HG03135 (cell line): ENCODE results near the gene CD247.

Experiments
- ATAC-seq: cut with Tn5 transposase; IDR thresholded peaks from one replicate; pipeline ENCODE4 v1.9.1; 2021; ENCODE audit warnings: mild to moderate bottlenecking, moderate library complexity; ENCODE audit not compliant: unreplicated experiment

The CD247 gene

GRCh38 chr1:167512046-167512654 lies 6.2 kb downstream of the CD247 start:
- ATAC-seq, result no peak

GRCh38 chr1:167511374-167511986 lies 6.8 kb downstream of the CD247 start:
- ATAC-seq, result no peak

DNA sequence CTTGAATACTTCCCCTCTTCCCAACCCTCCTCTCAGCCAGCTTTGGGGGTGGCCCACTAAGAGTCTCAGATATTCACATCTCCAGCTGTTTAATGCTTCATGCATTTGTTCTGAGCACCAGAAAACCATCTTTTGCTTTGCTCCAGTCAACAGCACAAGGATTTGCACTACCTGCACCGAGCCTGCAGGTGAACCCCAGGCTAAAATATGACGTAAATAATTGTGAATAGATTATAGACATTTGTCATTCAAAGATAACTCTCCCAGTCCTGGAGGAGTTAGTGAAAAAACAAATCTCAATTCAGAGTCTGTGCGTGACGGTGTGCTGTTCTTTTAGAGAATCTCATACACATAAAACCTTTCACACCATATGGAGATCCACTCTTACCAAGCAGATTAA lies 7.4 kb downstream of the CD247 start:
- no peak for ATAC-seq

DNA sequence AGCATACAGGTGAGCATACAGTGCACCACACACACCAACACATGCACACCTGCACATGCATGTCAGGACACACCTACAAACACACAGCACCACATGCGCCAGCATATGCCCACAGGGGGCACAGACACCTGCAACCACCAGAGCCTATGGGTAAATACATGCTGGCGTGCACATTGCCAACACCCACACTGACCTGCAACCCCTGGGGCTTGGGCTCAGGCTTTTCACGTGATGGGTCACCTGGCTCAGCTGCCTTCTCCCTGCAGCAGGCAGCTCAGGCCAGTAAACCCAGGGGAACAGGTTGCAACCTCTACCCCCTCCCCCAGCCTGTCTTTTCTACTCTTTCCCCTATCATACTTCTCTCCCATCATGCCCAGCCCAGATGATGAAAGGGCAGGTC lies 8.1 kb downstream of the CD247 start:
- no peak for ATAC-seq

DNA sequence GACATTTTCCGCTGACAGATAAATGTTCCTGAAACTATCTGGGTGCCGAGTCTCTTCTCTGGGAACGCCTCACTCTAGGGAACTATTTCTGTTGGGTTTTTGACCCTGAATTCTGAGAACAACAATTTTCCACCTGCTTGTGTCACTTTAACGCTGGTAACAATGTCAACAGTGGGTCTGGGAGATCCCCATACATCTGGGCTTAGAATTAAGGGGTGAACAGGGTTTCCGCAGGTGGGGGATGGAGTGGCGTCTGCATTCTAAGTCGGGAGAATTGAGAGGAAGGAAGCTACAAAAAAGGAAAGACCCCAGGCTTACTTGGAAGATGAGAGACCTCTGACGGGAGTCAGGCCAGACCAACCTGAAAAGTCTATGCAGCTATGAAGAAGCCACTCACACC lies 8.7 kb downstream of the CD247 start:
- ATAC-seq, result no peak

DNA sequence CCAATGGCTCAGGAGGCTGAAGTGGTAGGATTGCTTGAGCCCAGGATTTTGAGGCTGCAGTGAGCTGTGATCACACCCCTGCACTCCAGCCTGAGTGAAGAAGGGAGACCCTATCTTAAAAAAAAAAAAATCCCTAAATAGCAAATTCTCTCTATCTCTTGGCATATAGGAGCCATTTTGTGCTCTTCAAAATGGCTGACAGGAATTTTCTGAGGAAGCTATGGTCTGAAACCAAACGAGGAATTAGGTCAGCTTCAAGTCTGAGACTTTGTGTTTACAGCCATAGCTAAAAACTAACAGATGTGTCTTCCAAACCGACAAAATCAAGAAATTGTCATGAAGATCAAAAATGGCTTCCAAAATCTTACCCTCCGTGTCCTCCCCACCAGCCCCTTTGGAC lies 10.6 kb downstream of the CD247 start:
- no peak for ATAC-seq

DNA sequence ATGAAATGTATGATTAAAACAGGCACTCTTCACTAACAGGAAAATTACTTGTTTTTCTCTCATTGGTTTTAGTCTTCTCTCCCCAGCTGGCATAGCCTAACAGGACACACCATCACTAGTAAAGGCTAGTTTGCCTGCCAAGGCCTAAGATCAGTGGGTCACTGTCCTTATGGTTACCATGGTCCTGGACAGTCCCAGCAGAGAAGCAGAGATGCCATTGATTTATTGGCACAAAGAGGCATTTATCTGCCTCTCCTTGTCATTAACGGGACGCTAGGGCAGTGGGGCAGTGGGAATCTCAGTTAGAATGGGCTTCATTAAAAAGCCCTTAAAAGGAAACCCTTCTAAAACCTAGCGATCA lies 13.9 kb downstream of the CD247 start:
- no peak for ATAC-seq

GRCh38 chr1:167503626-167504466 lies 14.5 kb downstream of the CD247 start:
- ATAC-seq, result no peak

DNA sequence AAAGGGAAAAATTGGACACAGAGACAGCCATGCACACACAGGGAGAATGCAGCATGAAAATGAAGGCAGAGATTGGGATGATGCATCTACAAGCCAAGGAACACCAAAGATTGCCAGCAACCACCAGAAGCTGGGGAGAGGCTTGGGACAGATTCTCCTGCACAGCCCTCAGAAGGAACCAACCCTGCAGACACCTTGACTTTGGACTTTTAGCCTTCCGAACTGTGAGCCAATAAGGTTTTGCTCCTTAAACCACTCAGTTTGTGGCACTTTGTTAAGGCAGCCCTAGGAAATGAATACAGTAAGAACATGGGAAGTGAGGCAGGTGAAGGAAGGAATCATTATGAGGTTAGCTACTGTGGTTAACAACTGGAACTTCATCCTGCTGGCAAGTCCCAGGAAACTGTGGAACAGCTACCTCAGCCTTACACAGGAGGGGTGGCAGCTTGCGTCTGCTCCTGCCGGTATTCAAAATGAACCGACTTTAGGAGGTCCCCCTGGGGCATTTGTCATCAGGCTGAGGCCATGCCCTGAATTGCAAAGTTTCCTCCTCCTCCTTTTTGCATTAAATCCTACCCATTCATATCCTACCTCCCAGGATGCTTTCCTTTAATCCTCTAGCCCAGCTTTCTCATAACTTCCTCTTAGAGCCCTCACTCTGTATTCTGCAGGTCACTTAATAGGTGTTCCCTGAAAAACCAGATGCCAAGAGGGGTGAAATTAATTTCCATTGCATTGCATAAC lies 15.4 kb downstream of the CD247 start:
- ATAC-seq, result no peak

GRCh38 chr1:167502192-167502551 lies 16.2 kb downstream of the CD247 start:
- no peak for ATAC-seq

DNA sequence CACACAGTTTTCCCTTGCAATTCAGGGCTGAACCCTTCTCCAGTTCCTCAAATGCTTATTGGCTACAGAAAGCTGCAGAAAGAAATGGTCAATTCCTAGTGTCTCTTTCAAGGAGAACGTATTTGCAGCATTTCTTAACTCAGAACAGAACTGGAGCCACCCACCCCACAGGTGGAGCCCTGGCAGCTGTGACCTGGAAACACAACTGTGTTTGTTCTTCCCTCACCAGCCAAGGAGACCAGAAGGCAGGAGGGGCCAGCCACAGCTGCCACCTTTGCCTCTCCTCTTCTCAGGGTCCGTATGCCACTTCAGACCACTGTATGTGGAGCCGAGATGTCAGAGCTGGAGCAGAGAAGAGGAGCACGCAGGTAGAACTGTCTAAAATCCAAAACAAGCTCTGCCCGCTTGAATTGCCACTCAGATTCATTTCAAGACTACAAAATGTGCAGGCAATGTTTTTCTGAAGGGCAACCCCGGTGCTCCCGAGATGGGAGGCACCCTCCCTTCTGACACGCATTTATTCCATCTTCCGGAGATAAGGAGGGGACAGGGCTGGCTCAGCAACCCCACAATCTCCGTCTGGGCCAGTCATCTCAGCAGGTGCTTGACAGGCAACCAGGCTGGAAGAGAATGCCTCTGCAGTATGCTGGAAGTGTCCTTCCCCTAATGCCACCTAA lies 16.7 kb downstream of the CD247 start:
- no peak for ATAC-seq

GRCh38 chr1:167500283-167500860 lies 18.0 kb downstream of the CD247 start:
- ATAC-seq, result no peak

GRCh38 chr1:167499664-167500101 lies 18.6 kb downstream of the CD247 start:
- ATAC-seq, result peak; percentile 97

DNA sequence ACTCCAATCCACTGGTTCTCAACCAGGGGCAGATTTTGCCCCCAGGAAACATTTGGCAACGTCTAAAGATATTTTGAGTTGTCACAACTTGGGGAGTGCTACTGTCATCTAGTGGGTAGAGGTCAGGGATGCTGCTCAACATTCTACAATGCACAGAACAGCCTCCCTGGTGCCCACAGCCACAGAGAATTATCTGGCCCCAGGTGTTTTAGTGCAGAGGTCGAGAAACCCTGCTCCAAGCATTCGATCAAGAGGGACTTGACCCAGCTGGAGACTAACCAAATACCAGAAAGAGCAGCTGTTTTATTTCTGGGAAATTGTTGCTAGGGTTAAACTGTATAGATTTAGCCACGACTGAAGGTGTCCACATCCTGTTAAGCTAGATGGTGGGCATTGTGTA lies 19.2 kb downstream of the CD247 start:
- ATAC-seq, result peak; percentile 10

- no peak for ATAC-seq
Measured at GRCh38 chr1:167496797-167497619, 21.3 kb downstream of the CD247 start.

GRCh38 chr1:167493372-167493771 lies 25.0 kb downstream of the CD247 start:
- ATAC-seq, result no peak

DNA sequence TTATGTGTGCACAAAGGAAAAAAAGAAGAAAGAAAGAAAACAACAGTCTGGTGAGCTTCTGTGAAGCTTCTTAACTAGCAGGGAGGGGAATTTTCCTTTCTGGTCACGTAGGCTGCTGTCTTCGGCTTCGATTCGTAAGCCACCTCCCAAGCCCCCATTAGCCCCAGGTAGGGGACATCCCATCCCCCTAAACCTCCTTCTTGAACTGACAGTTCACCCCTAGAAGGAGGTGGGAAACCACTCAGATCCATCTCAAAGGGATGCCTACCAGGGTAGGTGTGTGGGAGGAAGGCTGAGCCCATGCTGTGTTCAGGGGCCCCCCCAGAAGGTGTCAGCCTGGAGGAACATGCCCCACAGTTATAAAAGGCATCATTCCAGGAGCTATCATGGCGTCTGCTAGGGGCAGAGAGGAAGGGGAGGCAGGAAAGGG lies 25.8 kb downstream of the CD247 start:
- ATAC-seq, result no peak

DNA sequence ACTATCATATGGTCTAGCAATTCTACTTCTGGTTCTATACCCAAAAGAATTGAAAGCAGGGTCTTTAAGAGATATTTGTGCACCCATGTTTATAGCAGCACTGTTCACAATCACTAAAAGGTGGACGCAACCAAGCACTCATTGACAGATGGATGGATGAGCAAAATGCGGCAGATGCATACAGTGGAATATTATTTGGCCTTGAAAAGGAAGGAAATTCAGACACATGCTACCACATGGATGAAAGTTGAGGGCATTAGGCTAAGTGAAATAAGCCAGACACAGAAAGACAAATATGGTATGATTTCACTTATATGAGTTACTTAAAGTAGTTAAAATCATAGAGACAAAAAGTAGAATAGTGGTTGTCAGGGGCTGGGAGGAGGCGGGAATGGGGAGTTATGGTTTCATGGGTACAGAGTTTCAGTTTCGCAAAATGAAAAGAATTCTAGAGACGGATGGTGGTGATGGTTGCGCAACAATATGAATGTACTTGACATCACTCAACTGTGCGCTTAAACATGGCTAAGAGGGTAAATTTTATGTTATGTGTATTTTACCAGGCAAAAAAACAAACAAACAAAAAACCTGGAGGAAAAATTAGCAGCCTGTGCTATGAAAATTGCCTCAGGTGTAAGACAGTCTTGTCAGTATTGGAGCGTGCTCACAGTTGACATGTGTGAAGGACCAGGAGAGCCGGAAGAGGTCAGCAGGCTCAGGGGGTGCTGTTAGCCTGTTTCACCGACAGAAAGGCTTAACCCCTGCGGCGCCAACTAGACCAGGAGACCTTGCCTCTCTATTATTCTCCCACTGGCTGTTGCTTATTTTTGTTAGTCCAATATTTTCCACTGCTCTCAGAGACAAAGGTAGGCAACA lies 26.5 kb downstream of the CD247 start:
- ATAC-seq, result no peak

- ATAC-seq, result no peak
Measured at GRCh38 chr1:167490765-167491164, 27.6 kb downstream of the CD247 start.
